ENCODE measurements around the gene STK40.

DNA sequence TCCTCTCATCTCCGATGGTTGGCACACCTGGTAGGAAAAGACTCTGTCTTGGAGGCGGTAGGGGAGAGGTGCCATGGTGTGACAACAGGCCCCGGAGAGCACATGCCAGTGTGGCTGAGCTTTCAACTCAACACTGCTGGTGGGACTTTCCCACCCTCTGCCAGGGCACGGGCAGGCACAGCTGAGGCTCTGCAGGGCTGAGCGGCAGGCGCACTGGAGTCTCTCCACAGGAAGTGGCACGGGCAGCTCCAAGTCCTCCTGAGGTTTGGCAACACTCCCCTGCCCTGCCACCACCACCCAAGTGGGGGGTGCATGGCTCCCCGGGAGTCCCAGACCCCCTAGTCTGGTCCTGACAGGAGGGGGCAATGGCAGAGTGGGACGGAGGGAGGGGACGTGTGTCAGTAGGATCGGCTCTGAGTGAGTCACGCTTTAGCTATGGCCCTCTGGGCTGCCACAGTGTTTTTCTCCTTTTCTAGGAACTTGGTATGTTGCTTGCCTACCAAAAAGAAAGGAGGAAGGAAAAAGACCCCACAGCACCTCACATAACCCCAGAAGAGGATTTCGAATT, 35.0 kb downstream of the STK40 start:
- TF ChIP-seq EZH2phosphoT487 (IDR thresholded peaks at IDR 0.05; ENCODE audit: borderline replicate concordance, low read depth, low read length), result no peak
- TF ChIP-seq, protein P1, sequence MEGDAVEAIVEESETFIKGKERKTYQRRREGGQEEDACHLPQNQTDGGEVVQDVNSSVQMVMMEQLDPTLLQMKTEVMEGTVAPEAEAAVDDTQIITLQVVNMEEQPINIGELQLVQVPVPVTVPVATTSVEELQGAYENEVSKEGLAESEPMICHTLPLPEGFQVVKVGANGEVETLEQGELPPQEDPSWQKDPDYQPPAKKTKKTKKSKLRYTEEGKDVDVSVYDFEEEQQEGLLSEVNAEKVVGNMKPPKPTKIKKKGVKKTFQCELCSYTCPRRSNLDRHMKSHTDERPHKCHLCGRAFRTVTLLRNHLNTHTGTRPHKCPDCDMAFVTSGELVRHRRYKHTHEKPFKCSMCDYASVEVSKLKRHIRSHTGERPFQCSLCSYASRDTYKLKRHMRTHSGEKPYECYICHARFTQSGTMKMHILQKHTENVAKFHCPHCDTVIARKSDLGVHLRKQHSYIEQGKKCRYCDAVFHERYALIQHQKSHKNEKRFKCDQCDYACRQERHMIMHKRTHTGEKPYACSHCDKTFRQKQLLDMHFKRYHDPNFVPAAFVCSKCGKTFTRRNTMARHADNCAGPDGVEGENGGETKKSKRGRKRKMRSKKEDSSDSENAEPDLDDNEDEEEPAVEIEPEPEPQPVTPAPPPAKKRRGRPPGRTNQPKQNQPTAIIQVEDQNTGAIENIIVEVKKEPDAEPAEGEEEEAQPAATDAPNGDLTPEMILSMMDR (conservative IDR thresholded peaks at IDR 0.05; ENCODE audit: low read length), result no peak

Measured in OCI-LY7 (cell line).